Smooth muscle cell (in vitro differentiated cells): ENCODE data around the gene PPIL1. TPM values are rescaled to one million over a fixed set of nuclear protein-coding genes. Genes with fewer than 3 reads are reported as not detected.

ENCODE experiments used
- DNase-seq: peaks from one replicate; lab custom pipeline; 2025; ENCODE audit not compliant: unreplicated experiment; lab: John Stamatoyannopoulos, UW
- H2AFZ ChIP-seq: fragments of 200-600 bp; sonication (generic); 2 replicates; pipeline ENCODE4 v1.6.0; 2016; ENCODE audit warnings: antibody characterized with exemption, low read depth, mild to moderate bottlenecking
- H3F3A ChIP-seq: fragments of 200-600 bp; sonication (generic); 2 replicates; pipeline ENCODE4 v1.6.0; 2017; ENCODE audit warnings: antibody characterized with exemption, low read depth
- H3K27ac ChIP-seq: fragments of 200-600 bp; sonication (generic); 2 replicates; pipeline ENCODE4 v1.5.1; 2016; ENCODE audit warnings: low read depth, mild to moderate bottlenecking
- H3K27me3 ChIP-seq: fragments of 200-600 bp; sonication (generic); 2 replicates; pipeline ENCODE4 v1.6.1; 2016; ENCODE audit warnings: low read depth, mild to moderate bottlenecking
- H3K36me3 ChIP-seq: fragments of 200-600 bp; sonication (generic); 2 replicates; pipeline ENCODE4 v1.5.1; 2016; ENCODE audit warnings: low read depth
- H3K4me1 ChIP-seq: fragments of 200-600 bp; sonication (generic); 2 replicates; pipeline ENCODE4 v1.5.1; 2016; ENCODE audit warnings: low read depth
- H3K4me2 ChIP-seq: fragments of 200-600 bp; sonication (generic); 2 replicates; pipeline ENCODE4 v1.6.0; 2016; ENCODE audit warnings: mild to moderate bottlenecking
- H3K4me3 ChIP-seq: fragments of 200-600 bp; sonication (generic); 2 replicates; pipeline ENCODE4 v1.5.1; 2016; ENCODE audit warnings: mild to moderate bottlenecking
- H3K79me2 ChIP-seq: fragments of 200-600 bp; sonication (generic); 2 replicates; pipeline ENCODE4 v1.6.0; 2016; ENCODE audit warnings: low read depth, mild to moderate bottlenecking
- H3K9ac ChIP-seq: fragments of 200-600 bp; sonication (generic); 2 replicates; pipeline ENCODE4 v1.6.0; 2016; ENCODE audit warnings: low read depth
- H3K9me3 ChIP-seq: fragments of 200-600 bp; sonication (generic); replicated peaks from 2 replicates; pipeline ENCODE4 v1.5.1; 2016; ENCODE audit warnings: low read depth
- H4K20me1 ChIP-seq: fragments of 200-600 bp; sonication (generic); 2 replicates; pipeline ENCODE4 v1.6.0; 2016; ENCODE audit warnings: low read depth
- WGBS: methylation state at CpG from one replicate; pipeline ENCODE4 v1.1.7; 2016; ENCODE audit warnings: low lambda C conversion rate; 5-methylcytosine and 5-hydroxymethylcytosine counted together
- polyA plus RNA-seq: library from polyadenylated mRNA; unstranded; fragments of >200 nt; fragmentation: Nextera tagmentation; extraction: Ambion mirVana; gene quantifications from 2 replicates; pipeline ENCODE4 v1.2.1, GENCODE V29; 2016
- total RNA-seq: library from RNA; depleted of rRNA; stranded (reverse); fragments of >200 nt; gene quantifications from 2 replicates; pipeline ENCODE4 v1.2.3, GENCODE V29; 2014
- TF ChIP-seq, protein P1 (sequence below): fragments of 200-600 bp; sonication (generic); IDR thresholded peaks from 2 replicates; pipeline ENCODE4 v1.5.1; 2017; ENCODE audit warnings: borderline replicate concordance, mild to moderate bottlenecking, antibody characterized with exemption; ENCODE audit not compliant: insufficient read depth, poor library complexity, severe bottlenecking

Gene PPIL1
- total and polyA plus RNA-seq, 2 experiments from 2014 or later = 45.4 to 49.3 TPM

DNA sequence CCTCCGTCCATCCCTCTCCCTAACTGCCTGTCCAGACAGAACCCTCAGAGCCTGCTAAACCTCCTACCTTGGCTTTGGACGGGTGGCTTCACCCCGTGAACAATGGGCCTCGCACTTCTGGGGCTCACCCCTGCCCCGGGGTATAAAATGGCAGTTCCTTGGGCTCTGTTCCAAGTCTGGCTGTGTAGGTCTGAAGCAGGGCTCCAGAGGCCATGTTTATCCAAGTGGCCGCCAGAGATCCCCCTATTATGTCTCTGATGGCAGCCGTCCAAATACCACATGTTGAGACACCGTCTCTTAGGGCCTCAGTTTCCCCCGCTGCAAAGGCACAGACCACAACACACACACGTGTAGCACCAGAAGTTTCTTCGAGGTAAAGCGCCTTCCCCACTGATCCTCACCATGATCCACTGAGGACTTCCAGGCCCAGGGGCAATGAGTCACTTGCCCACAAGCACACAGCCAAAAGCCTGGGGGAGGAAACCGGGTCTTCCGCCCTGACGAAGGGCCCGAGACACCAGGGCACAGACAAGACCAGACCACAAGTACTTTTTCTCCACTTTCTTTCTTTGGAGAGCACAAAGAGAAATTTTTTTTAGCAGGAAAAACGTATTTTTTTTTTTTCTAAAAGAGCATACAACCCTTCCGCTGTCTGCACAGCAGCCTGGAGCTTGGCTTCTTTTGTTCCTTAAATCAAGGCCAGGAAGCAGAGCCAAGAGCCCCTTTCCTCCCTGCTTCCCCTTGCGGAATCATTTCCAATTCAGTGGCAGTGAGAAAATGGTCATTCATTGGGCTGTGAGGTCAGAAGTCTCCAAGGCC lies 47.1 kb downstream of the PPIL1 start:
- H3K9ac ChIP-seq = peak overlapping the region; percentile 23

DNA sequence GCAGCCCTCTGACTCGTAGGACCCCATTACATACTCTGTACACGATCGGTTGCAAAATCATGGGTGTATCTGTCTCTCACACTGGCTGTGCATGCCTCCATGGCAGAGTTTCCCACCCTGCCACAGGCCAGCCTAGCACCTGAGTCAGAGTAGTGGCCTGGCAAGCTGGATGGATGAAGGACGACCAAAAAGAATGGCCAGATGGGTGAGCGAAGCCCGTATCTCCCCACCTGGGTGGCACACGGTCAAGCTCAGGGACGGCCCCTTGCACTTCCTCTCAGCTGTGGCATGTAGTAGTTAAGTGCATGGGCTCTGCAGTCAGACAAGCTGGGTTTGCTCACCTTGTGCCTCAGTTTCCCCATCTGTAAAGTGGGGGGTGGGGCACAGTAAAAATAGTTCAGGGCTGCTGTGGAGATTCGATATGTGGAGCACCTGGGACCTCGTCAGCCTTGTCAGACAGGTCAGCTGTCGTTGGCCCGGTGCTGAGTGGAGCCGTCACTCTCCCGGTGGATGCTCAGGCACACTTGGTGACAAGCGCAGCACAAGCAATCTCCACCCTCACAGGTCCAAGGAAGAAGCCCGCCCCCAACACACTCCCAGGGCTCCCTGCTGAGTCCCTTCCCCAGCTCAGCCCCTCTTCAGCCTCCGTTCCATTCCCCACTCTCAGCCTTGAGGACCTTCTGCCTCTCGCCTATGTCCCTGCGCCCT lies 47.9 kb downstream of the PPIL1 start:
- Histone ChIP-seq H3K4me1 (peaks cover 8% of the 10 kb centered on the region), H3K79me2 (no peaks in the 10 kb centered on the region), H3K4me2 (peak overlapping the region; percentile 19), H3K4me3 (no peak overlapping the region), H2AFZ (no peak overlapping the region), H3K27ac (no peak overlapping the region), H3K9ac (no peak overlapping the region), H3K9me3 (no peaks in the 10 kb centered on the region), H3K27me3 (no peaks in the 10 kb centered on the region), H4K20me1 (no peaks in the 10 kb centered on the region), H3K36me3 (no peaks in the 10 kb centered on the region), H3F3A (peaks cover under 1% of the 10 kb centered on the region)
- WGBS = 95% methylated on average over 19 of the region's 19 CpGs
- no peak for DNase-seq
- TF ChIP-seq, protein P1, sequence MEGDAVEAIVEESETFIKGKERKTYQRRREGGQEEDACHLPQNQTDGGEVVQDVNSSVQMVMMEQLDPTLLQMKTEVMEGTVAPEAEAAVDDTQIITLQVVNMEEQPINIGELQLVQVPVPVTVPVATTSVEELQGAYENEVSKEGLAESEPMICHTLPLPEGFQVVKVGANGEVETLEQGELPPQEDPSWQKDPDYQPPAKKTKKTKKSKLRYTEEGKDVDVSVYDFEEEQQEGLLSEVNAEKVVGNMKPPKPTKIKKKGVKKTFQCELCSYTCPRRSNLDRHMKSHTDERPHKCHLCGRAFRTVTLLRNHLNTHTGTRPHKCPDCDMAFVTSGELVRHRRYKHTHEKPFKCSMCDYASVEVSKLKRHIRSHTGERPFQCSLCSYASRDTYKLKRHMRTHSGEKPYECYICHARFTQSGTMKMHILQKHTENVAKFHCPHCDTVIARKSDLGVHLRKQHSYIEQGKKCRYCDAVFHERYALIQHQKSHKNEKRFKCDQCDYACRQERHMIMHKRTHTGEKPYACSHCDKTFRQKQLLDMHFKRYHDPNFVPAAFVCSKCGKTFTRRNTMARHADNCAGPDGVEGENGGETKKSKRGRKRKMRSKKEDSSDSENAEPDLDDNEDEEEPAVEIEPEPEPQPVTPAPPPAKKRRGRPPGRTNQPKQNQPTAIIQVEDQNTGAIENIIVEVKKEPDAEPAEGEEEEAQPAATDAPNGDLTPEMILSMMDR = no peak

More for the DNA sequence above, 47.1 kb downstream of the PPIL1 start:
- TF ChIP-seq, protein P1 = no peak
- peak overlapping the region; percentile 72 for H3K27ac ChIP-seq
- H3K36me3 ChIP-seq = no peaks in the 10 kb centered on the region
- peaks cover 8% of the 10 kb centered on the region for H3K4me1 ChIP-seq
- H3K79me2 ChIP-seq = no peaks in the 10 kb centered on the region
- H2AFZ ChIP-seq = no peak overlapping the region
- H3K9me3 ChIP-seq = no peaks in the 10 kb centered on the region
- 35% methylated on average over 19 of the region's 19 CpGs for WGBS
- no peak for DNase-seq
- peak overlapping the region; percentile 50 for H3K4me2 ChIP-seq
- no peaks in the 10 kb centered on the region for H3F3A ChIP-seq
- no peak overlapping the region for H3K4me3 ChIP-seq
- H3K27me3 ChIP-seq = no peaks in the 10 kb centered on the region
- no peaks in the 10 kb centered on the region for H4K20me1 ChIP-seq

DNA sequence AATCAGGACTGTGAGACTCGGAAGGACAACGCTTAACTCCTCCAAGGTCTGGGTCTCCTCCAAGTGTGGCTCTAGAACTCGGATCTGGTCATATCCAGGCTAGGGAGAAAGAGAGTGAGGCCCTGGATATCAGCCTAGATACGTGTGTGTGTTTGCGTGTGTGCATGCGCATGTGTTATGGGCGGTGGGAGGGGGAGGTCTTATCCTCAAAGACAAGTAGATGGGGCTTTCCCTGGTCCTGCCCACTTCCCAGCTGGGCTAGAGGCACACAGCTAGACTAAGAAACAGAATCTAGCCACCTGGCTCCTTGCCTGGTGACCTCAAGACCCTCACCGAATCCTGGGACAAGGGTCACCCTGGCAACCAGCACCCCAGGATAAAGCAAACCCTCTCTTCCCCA lies 48.6 kb downstream of the PPIL1 start:
- 90% methylated on average over 8 of the region's 8 CpGs for WGBS
- Histone ChIP-seq H3K4me1 (peaks cover 15% of the 10 kb centered on the region), H3K4me2 (no peak overlapping the region)

More for the DNA sequence above, 48.6 kb downstream of the PPIL1 start:
- H2AFZ ChIP-seq = no peak overlapping the region
- H3K79me2 ChIP-seq = no peaks in the 10 kb centered on the region
- no peaks in the 10 kb centered on the region for H4K20me1 ChIP-seq
- DNase-seq = no peak
- H3K27me3 ChIP-seq = no peaks in the 10 kb centered on the region
- peaks cover 5% of the 10 kb centered on the region for H3F3A ChIP-seq
- no peak overlapping the region for H3K9ac ChIP-seq
- H3K36me3 ChIP-seq = no peaks in the 10 kb centered on the region
- no peak overlapping the region for H3K27ac ChIP-seq
- no peaks in the 10 kb centered on the region for H3K9me3 ChIP-seq
- TF ChIP-seq, protein P1 = no peak
- H3K4me3 ChIP-seq = no peak overlapping the region
